SJSA1 (cell line): Measurements from ENCODE around the gene TREM1. TPM values are rescaled to one million over a fixed set of nuclear protein-coding genes. Genes with fewer than 3 reads are reported as not detected.

Source experiments
- DNase-seq, 2 experiments: peaks; one replicate each; pipeline ENCODE4 v3.0.0-alpha.2; 2015 to 2020; ENCODE audit warnings: low spot score in 2 of 2, low read depth in 1 of 2
- H3K27ac ChIP-seq: fragments of 250-450 bp; sonication (Bioruptor Pico); 2 replicates; pipeline ENCODE4 v1.5.1; 2020; ENCODE audit warnings: mild to moderate bottlenecking, moderate library complexity
- H3K27me3 ChIP-seq: fragments of 250-450 bp; sonication (Bioruptor Pico); replicated peaks from 2 replicates; pipeline ENCODE4 v1.5.1; 2020; ENCODE audit warnings: mild to moderate bottlenecking, moderate library complexity
- H3K36me3 ChIP-seq: fragments of 250-450 bp; sonication (Bioruptor Pico); 2 replicates; pipeline ENCODE4 v1.5.1; 2020; ENCODE audit warnings: mild to moderate bottlenecking
- H3K4me1 ChIP-seq: fragments of 250-450 bp; sonication (Bioruptor Pico); replicated peaks from 2 replicates; pipeline ENCODE4 v1.6.1; 2021; ENCODE audit warnings: mild to moderate bottlenecking
- H3K4me3 ChIP-seq: fragments of 250-450 bp; sonication (Bioruptor Pico); 2 replicates; pipeline ENCODE4 v1.5.1; 2020; ENCODE audit warnings: mild to moderate bottlenecking
- H3K9me3 ChIP-seq: fragments of 250-450 bp; sonication (Bioruptor Pico); replicated peaks from 2 replicates; pipeline ENCODE4 v1.5.1; 2020; ENCODE audit warnings: mild to moderate bottlenecking
- total RNA-seq: library from RNA; depleted of rRNA; stranded (reverse); fragments of >200 nt; shearing (Covaris generic); gene quantifications from 2 replicates; pipeline ENCODE4 v1.2.3, GENCODE V29; 2014; rRNA removed

Gene TREM1
- not detected in 2 replicates for total RNA-seq

- Histone ChIP-seq H3K36me3 (no peaks in the 10 kb centered on the region), H3K4me1 (no peaks in the 10 kb centered on the region), H3K4me3 (no peak within 1 kb of the TSS), H3K27me3 (peaks cover 36% of the 10 kb centered on the region), H3K9me3 (no peaks in the 10 kb centered on the region), H3K27ac (no peak within 1 kb of the TSS)
- no peak for DNase-seq
Observed at GRCh38 chr6:41286544-41287346, at the start of gene TREM1. Gene TREM1, minus strand, starts transcription at chr6:41286682. Its CDS starts 27 bp downstream, at chr6:41286655.

GRCh38 chr6:41335943-41336342, 49.5 kb upstream of the TREM1 start:
- Histone ChIP-seq H3K4me3 (no peak overlapping the region), H3K27me3 (peaks cover 14% of the 10 kb centered on the region), H3K27ac (no peak overlapping the region), H3K9me3 (no peaks in the 10 kb centered on the region), H3K36me3 (no peaks in the 10 kb centered on the region), H3K4me1 (no peaks in the 10 kb centered on the region)
- peak in 1 of 2 experiments; percentile 25 for DNase-seq

DNA sequence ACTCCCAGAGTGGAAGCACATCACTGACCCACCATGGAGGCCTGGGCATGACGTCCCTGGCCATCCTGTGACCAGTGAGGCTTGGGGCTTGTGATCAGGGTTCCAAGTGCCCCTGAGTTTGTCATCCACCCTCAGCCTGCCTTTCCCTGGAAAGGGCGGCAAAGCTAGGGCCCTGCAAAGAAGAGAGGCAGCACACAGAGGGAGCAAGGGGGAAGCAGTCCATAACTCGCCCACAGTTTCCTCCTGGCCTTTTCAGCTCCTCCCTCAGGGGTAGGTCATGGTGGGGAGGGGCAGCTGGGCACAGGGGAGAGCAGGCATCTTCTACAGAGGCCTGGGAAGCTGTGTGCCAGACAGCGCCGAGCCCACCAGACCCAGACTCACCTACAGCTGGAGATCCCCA, 48.8 kb upstream of the TREM1 start, which contains the start of gene NCR2:
Gene NCR2, plus strand, starts transcription at position 313 of the 400 bp plus-strand sequence. CDS start 269 bp downstream, outside the sequence.
- H3K27me3 ChIP-seq: peaks cover 10% of the 10 kb centered on the region
- no peaks in the 10 kb centered on the region for H3K36me3 ChIP-seq
- H3K4me3 ChIP-seq: no peak within 1 kb of the TSS
- peak in 1 of 2 experiments; percentile 31 for DNase-seq
- no peak within 1 kb of the TSS for H3K27ac ChIP-seq
- no peaks in the 10 kb centered on the region for H3K9me3 ChIP-seq
- H3K4me1 ChIP-seq: no peaks in the 10 kb centered on the region

DNA sequence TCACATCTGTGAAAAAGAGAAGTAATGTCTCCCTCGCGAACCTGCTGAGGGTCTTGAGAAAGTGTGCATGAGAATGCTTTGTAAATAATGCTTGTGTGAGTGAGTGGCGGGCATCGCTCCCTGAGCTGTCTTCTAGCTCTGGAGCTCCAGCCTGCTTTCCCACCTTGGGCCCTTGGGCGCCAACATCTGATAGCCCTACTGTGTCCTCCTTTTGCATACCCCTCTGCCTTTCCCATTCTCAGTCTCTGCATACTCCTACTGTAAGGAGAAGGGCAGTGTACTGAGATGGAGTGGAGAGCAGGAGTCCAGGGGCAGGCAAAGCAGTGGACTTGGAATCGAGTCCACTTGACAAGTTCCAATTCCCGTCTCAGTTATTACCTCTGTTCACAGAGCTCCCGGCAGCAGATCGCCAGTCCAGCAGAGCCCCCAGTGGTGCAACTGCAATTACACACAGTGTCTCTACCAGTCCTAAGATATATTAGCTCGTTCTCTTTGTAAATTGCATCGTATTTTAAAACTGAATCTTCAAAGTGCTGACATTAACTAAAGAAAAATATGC, 48.1 kb upstream of the TREM1 start:
- H3K36me3 ChIP-seq: no peaks in the 10 kb centered on the region
- no peak overlapping the region for H3K4me3 ChIP-seq
- no peaks in the 10 kb centered on the region for H3K4me1 ChIP-seq
- no peaks in the 10 kb centered on the region for H3K9me3 ChIP-seq
- H3K27me3 ChIP-seq: peaks cover 11% of the 10 kb centered on the region
- no peak for DNase-seq
- H3K27ac ChIP-seq: no peak overlapping the region

DNA sequence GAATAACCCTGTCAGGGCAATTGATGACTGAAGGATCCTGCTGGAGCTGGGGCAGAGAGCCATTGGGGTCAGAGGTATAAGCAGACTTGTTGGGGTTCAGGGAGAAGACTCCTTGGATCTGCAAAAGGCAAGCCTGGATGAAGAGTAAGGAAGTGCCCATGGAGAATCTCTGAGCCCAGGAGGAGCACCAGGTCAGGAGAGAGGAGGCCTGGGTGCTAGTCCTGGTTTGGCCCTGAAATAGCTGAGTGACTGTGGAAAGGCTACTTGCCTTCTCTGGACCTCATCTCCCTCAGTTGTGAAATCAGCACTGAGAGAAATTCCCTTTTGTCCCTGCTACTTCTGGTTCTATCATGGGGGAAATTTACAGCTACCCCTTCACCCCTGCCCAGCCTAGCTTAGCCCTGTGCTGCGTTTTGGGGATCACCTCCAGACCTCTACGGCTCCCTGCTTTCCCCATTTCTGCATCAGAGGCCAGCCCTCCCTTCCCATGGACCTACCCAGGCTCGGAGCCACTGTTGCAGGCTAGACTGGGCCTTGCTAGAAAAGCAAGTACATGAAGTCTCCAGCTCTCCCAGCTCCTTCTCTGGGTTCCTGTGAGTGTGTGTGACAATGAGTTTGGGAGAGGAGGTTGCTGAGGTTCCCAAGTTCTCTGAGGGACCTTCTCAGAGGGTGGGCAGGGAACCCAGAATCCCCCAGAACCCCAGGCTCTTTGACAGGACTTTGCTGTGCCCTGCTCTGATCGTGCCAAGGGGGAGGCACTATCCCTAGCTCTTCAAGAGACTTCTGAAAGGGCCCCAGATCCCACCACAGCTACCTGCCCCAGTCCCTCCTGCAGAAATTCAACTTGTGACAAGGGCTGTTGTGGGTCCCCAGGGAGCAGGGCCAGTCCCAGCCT, 46.6 kb upstream of the TREM1 start:
- no peaks in the 10 kb centered on the region for H3K36me3 ChIP-seq
- peaks cover 14% of the 10 kb centered on the region for H3K27me3 ChIP-seq
- H3K9me3 ChIP-seq: no peaks in the 10 kb centered on the region
- H3K4me3 ChIP-seq: no peak overlapping the region
- DNase-seq: peak in 1 of 2 experiments; percentile 33
- no peaks in the 10 kb centered on the region for H3K4me1 ChIP-seq
- no peak overlapping the region for H3K27ac ChIP-seq

DNA sequence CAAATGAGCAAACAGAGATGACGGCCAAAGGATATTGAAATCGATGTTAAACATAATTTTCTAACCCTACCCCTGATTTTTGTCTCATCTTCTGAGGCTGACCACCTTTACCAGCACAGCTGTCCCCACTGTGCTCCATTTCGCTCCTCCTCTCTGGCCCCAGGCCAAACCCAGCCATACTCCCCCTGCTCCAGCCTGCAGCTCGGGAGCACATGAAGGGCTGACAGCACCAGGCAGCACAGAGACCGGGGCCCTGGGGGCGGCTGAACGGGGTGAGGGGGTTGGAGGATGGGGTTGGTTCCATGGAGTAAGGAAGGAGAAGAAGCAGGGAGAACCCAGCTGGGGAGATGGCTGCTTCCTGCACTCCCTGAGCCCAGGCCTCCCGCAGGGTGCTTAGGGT, 45.8 kb upstream of the TREM1 start:
- Histone ChIP-seq H3K4me1 (no peaks in the 10 kb centered on the region), H3K36me3 (no peaks in the 10 kb centered on the region), H3K27ac (no peak overlapping the region), H3K9me3 (no peaks in the 10 kb centered on the region), H3K4me3 (no peak overlapping the region), H3K27me3 (peaks cover 20% of the 10 kb centered on the region)
- DNase-seq: peak in 1 of 2 experiments; percentile 42

DNA sequence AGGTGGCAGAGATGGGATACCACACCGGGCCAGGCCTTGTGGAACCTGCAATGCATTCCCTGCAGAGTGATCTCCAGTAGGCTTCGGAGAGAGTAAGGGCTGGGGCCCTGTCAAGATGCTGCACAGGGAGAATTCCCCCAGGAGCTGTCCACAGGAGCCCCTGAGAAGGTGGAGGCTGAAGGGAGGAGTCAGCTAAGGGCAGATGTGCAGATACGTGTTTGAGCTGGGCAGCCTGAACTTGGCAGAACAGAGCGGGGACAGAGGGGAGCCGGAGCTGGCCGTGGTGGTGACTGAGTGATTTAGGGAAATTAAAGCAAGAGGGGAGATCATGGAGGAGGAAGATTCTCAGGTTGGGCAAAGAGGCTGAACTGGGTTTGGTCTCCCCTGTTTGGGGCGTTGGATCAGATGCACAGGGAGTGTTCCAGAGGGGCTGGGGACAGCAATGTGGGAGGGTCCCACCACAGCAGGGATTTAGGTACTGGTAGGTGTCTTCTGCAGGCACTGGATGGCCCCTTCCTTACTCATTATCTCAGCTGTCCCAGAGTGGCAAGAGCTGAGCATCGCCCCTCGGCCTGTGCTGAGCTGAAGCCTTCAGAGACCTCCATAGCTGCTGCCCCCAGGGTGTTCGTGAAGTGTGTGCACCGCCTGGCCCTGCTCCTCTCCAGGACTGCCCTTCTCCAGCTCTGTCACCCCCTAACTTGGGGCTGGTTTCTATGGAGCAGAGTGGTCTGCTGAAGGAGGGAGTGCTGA, 45.1 kb upstream of the TREM1 start:
- no peaks in the 10 kb centered on the region for H3K9me3 ChIP-seq
- peaks cover 27% of the 10 kb centered on the region for H3K27me3 ChIP-seq
- no peak overlapping the region for H3K4me3 ChIP-seq
- no peaks in the 10 kb centered on the region for H3K4me1 ChIP-seq
- H3K27ac ChIP-seq: no peak overlapping the region
- no peaks in the 10 kb centered on the region for H3K36me3 ChIP-seq
- DNase-seq: peak in 1 of 2 experiments; percentile 31

DNA sequence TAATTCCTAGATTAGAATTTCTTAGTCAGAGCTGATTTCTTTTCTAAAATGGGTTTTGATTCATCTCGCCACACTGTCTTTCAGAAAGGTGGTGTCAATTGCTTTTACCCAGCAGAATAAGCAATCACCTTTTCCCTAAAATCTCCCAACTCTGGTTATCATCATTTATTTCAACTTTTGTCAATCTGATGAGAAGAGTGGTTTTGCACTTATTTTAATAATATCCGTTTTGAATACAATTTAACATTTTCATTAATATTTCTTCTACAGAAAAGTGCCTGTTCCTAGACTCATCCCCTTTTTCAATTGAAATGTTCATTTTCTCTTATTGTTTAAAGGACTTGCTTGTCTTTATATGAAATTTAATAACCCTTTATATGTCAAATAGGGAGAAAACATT, 40.7 kb upstream of the TREM1 start:
- H3K27ac ChIP-seq: no peak overlapping the region
- H3K4me3 ChIP-seq: no peak overlapping the region
- H3K27me3 ChIP-seq: peaks cover 59% of the 10 kb centered on the region
- H3K9me3 ChIP-seq: no peaks in the 10 kb centered on the region
- H3K4me1 ChIP-seq: no peaks in the 10 kb centered on the region
- no peaks in the 10 kb centered on the region for H3K36me3 ChIP-seq
- no peak for DNase-seq

DNA sequence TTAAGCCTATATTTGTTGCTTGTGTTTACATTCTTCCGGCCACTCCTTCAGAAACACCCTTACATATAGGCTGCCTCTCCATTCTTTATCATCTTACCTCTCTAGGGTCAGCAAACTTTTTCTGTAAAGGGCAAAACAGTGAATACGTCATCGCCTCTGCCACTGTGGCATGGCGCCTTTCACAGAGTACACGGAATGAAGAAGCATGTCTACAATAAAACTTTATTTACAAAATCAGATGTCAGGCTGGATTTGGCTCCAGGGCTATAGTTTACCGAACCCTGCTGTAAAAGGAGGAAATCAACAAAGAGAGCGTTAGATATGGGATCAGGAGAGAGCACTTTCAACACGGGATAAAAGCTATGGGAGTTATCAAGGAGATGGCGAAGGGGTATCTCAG, 39.6 kb upstream of the TREM1 start:
- H3K36me3 ChIP-seq: no peaks in the 10 kb centered on the region
- DNase-seq: no peak
- H3K27ac ChIP-seq: no peak overlapping the region

DNA sequence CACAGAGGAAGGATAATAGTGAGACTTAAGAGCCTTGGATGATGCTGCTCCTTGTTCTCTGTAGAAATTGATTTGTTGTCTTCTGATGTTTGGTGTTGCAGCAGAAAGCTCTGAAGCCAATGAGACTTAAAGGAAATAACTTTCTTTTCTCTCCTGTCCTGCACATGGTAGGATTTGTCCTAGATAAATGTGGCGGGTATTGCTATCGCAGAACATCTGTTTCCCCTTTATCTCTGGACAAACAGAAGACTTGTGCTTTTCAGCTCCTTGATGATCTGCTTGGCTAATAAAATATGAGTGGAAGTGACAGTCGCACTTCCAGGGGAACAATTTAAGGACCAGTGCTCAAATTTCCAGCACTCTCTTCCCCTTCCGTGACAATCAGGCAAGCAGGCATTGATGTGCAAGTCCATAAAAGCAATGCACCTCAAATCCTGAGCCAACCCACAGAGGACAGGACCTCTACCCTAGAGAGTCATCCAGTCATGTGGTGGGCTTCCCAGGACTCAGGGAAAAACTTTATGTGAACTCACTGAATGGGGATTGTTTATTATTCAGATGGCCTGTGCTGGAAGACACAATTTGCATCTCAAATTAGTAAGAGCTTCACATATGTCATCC, 39.1 kb upstream of the TREM1 start:
- Histone ChIP-seq H3K27me3 (peaks cover 59% of the 10 kb centered on the region), H3K4me3 (no peak overlapping the region), H3K4me1 (peaks cover 6% of the 10 kb centered on the region), H3K36me3 (no peaks in the 10 kb centered on the region), H3K9me3 (no peaks in the 10 kb centered on the region), H3K27ac (no peak overlapping the region)
- DNase-seq: no peak

More for the DNA sequence above, 39.6 kb upstream of the TREM1 start:
- Histone ChIP-seq H3K4me1 (peaks cover under 1% of the 10 kb centered on the region), H3K27me3 (peaks cover 59% of the 10 kb centered on the region), H3K4me3 (no peak overlapping the region), H3K9me3 (no peaks in the 10 kb centered on the region)

DNA sequence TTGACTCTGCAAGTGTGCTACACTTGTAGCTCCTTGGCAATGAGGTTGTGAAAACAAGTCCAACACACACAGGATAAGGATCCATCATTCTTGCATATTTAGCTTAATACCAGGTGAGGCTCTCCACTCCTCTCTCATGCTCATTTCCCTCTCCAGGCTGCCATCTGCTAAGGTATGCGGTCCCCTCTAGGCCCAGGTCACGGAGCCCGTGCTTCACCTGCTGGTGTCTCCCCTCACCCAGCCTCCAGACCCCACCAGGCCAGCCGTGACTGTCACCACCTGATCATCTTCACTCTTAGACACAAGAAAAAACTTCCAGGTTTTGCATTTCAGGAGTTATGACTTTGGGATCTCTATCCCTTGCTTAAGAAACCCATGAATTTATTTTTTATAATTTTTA, 34.7 kb upstream of the TREM1 start:
- peaks cover 11% of the 10 kb centered on the region for H3K4me1 ChIP-seq
- no peaks in the 10 kb centered on the region for H3K9me3 ChIP-seq
- H3K27ac ChIP-seq: no peak overlapping the region
- no peaks in the 10 kb centered on the region for H3K36me3 ChIP-seq
- H3K27me3 ChIP-seq: peaks cover 44% of the 10 kb centered on the region
- no peak for DNase-seq
- no peak overlapping the region for H3K4me3 ChIP-seq

GRCh38 chr6:41318654-41319565, 32.4 kb upstream of the TREM1 start:
- Histone ChIP-seq H3K4me3 (no peak overlapping the region), H3K9me3 (no peaks in the 10 kb centered on the region), H3K27me3 (peaks cover 37% of the 10 kb centered on the region), H3K27ac (no peak overlapping the region), H3K4me1 (peaks cover 11% of the 10 kb centered on the region), H3K36me3 (no peaks in the 10 kb centered on the region)
- DNase-seq: peak; percentile 60 to 77
